ENCODE results near the gene OLFML2B. TPM values are rescaled to one million over a fixed set of nuclear protein-coding genes. Genes with fewer than 3 reads are reported as not detected.

The OLFML2B gene
- total RNA-seq, 1 experiment from 2014 or later: 1.4 TPM

DNA sequence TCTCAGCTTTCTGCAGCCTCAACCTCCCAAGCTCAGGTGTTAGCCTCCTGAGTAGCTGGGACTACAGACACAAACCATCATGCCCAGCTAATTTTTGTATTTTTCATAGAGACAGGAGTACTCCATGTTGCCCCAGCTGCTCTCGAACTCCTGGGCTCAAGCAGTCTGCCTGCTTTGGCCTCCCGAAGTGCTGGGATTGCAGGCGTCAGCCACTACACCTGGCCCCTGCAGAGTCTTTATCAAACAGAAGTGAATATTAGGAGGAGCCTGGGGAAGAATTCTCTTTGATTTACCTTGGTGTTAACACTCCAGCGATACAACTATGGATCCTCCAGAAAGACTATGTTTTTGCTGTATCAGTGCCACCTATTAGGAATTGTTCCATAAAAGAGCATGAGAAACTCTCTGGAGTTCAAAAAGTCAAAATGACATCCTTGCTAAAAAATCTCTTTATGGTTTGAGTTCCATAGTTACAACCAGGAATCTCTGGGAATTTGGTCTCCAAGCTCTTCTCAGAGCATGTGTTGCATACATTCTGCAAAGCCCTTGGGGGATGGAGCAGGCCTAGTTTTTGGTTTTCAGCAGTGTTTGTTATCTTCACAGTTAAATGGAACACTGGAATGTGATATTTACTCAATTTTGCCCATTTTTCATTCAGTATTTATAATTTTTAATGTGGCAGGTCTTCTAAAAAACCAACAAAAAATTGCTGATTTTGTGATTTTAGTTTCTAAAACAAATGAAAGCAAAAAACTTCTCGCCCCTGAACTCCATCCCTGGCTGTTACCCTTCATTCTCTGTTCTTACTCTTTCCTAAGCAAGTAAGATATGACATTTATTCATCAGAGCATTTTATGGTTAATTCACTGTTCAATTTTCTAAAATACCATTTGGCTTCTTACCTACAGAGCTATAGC lies 77.3 kb downstream of the OLFML2B start:
- H3T11ph ChIP-seq (ENCODE audit: low read length): no peak overlapping the region
- H4K91ac ChIP-seq (ENCODE audit: insufficient read length, low read depth, low read length): no peak overlapping the region
- H2BK15ac ChIP-seq (ENCODE audit: low read depth, low read length): no peak overlapping the region
- TF ChIP-seq, protein P1, sequence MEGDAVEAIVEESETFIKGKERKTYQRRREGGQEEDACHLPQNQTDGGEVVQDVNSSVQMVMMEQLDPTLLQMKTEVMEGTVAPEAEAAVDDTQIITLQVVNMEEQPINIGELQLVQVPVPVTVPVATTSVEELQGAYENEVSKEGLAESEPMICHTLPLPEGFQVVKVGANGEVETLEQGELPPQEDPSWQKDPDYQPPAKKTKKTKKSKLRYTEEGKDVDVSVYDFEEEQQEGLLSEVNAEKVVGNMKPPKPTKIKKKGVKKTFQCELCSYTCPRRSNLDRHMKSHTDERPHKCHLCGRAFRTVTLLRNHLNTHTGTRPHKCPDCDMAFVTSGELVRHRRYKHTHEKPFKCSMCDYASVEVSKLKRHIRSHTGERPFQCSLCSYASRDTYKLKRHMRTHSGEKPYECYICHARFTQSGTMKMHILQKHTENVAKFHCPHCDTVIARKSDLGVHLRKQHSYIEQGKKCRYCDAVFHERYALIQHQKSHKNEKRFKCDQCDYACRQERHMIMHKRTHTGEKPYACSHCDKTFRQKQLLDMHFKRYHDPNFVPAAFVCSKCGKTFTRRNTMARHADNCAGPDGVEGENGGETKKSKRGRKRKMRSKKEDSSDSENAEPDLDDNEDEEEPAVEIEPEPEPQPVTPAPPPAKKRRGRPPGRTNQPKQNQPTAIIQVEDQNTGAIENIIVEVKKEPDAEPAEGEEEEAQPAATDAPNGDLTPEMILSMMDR (conservative IDR thresholded peaks at IDR 0.05): no peak
- Mint-ChIP-seq H3K27ac (peak overlapping the region; percentile 13 to 65 (median 40); a peak in 3 of 7 replicates), H3K4me3 (no peak overlapping the region; a peak in 1 of 5 replicates), H3K27me3 (ENCODE audit: low read depth) (no peaks in the 10 kb centered on the region), H3K4me1 (peaks cover 16 to 26% of the 10 kb centered on the region in 2 experiments), H3K36me3 (ENCODE audit: insufficient read depth in 1 of 3, low read depth in 3 of 3) (no peaks in the 10 kb centered on the region), H3K9me3 (no peaks in the 10 kb centered on the region)
- H3K4ac ChIP-seq (ENCODE audit: low read depth, low read length): no peak overlapping the region
- no peaks in the 10 kb centered on the region for H3K79me2 ChIP-seq (ENCODE audit: insufficient read depth, low read length)
- H3K79me1 ChIP-seq (ENCODE audit: insufficient read depth, low read depth, low read length, poor library complexity, severe bottlenecking): no peaks in the 10 kb centered on the region
- H4K5ac ChIP-seq (ENCODE audit: insufficient read length, low read depth, low read length): no peak overlapping the region
- no peak overlapping the region for H3K4me2 ChIP-seq (ENCODE audit: insufficient read depth, insufficient read length, low read length)
- no peak overlapping the region for H3K14ac ChIP-seq (ENCODE audit: insufficient read depth, low read length)
- H2AFZ ChIP-seq (ENCODE audit: low read length): no peak overlapping the region
- no peaks in the 10 kb centered on the region for H4K20me1 ChIP-seq (ENCODE audit: control insufficient read depth, insufficient read depth, insufficient read length)
- H3K56ac ChIP-seq (ENCODE audit: insufficient read length, low read depth, low read length): no peak overlapping the region
- no peak overlapping the region for H2BK120ac ChIP-seq (ENCODE audit: low read depth, low read length, poor library complexity, severe bottlenecking)
- no peak overlapping the region for H2BK12ac ChIP-seq (ENCODE audit: insufficient read length, low read depth, low read length)
- H3K23ac ChIP-seq (ENCODE audit: insufficient read length, low read depth, low read length): no peak overlapping the region
- no peak overlapping the region for H3K9ac ChIP-seq (ENCODE audit: extremely low read depth, insufficient read length, low read length)
- no peak overlapping the region for H2BK20ac ChIP-seq (ENCODE audit: low read depth, low read length, poor library complexity, severe bottlenecking)
- no peak for DNase-seq
- H3K4me1 ChIP-seq (ENCODE audit: insufficient read depth, low read length): no peaks in the 10 kb centered on the region; the same call in 1 of the 2 replicates
- H3K27me3 ChIP-seq (ENCODE audit: insufficient read depth, low read length): no peaks in the 10 kb centered on the region
- H3K27ac ChIP-seq (ENCODE audit: insufficient read length, low read depth, low read length): no peak overlapping the region
- H3K23me2 ChIP-seq (ENCODE audit: insufficient read length, low read depth, low read length, poor library complexity, severe bottlenecking): no peaks in the 10 kb centered on the region
- H2BK5ac ChIP-seq (ENCODE audit: insufficient read length, low read length): no peak overlapping the region
- H3K18ac ChIP-seq (ENCODE audit: insufficient read length, low read depth, low read length): no peak overlapping the region
- H4K8ac ChIP-seq (replicated peaks; ENCODE audit: insufficient read length, low read depth, low read length): no peak overlapping the region
- H3K9me3 ChIP-seq (ENCODE audit: control insufficient read depth, low read depth, low read length): no peaks in the 10 kb centered on the region
- WGBS (ENCODE audit: extremely low coverage, insufficient read length, low lambda C conversion rate): no CpG with 5 or more reads among the region's 5 CpGs
- H2AK5ac ChIP-seq (ENCODE audit: insufficient read length, low read length): no peak overlapping the region

All from H9 (cell line).